Left lobe of liver (tissue), 2 donors: ENCODE measurements around the gene PCSK6. TPM values are rescaled to one million over a fixed set of nuclear protein-coding genes. Genes with fewer than 3 reads are reported as not detected.
"Not testable (repeated sequence)": the region's sequence is repeated elsewhere in the genome, so short reads cannot be mapped to it uniquely, and the experiment has no call there.

Source experiments
- ATAC-seq: fragments of 200-7000 bp; cut with Tn5 transposase; one replicate; pipeline ENCODE4 v1.9.1; 2020; ENCODE audit warnings: mild to moderate bottlenecking, moderate library complexity
- DNase-seq: peaks from one replicate; pipeline ENCODE4 v3.0.0-alpha.2; 2020; ENCODE audit warnings: low spot score
- total RNA-seq: library from RNA; stranded (reverse); gene quantifications from one replicate; pipeline ENCODE4 v1.2.1, GENCODE V29; 2021
- donor health status: DM: no; HTN: no; CAD: no; lungs with moderate emphysema.
- donor health status: DM: no; HTN: yes; CAD: no.

The PCSK6 gene
- total RNA-seq, 1 donor from 2014 or later: 180 TPM

GRCh38 chr15:101368086-101368780, 121.3 kb downstream of the PCSK6 start:
- ATAC-seq: peak; percentile 76
- peak; percentile 60 for DNase-seq

DNA sequence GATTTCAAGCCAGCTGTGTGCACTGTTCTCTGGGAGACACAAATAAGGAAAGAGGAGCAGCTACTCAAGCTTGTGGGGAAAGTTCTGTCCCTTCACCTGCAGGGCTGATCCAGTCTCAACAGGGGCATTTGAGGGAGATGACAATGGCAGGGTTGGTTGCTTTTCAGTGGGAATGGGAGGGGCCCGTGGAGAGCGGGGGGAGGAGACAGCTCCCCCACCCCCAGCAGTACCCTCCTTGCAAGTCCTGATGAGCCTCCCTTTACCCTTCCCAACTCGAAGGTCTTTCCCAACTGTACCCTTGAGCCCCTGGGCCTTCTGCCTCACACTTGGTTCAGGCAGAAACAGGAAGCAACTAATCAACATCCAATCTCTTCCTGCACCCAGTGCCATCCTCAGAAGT, 122.7 kb downstream of the PCSK6 start:
- peak; percentile 29 for DNase-seq
- ATAC-seq: no peak

GRCh38 chr15:101362986-101363566, 126.4 kb downstream of the PCSK6 start:
- ATAC-seq: no peak

DNA sequence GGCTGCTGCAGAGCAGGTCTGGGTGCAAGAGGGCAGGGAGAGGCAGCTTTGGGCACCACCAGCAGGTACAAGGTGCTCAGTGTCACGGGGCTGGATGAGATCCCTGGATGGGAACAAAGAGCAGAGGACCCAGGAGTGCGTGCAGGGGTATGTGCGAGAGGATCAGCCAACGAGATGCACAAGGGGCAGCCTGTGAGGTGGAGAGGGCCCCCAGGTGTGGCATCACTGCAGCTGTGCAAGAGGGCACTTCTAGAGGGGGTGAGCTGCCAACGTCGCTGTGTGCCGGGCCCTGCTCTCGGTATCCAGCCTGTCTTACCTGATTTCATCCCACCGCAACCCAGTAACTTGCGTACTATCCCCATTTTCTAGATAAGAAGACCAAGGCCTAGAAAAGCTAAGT, 127.1 kb downstream of the PCSK6 start:
- ATAC-seq (no peak), DNase-seq (peak; percentile 37)

More at GRCh38 chr15:101362986-101363566, 126.4 kb downstream of the PCSK6 start:
- DNase-seq: peak; percentile 28

GRCh38 chr15:101361418-101361817, 128.1 kb downstream of the PCSK6 start:
- peak; percentile 26 for DNase-seq
- no peak for ATAC-seq

DNA sequence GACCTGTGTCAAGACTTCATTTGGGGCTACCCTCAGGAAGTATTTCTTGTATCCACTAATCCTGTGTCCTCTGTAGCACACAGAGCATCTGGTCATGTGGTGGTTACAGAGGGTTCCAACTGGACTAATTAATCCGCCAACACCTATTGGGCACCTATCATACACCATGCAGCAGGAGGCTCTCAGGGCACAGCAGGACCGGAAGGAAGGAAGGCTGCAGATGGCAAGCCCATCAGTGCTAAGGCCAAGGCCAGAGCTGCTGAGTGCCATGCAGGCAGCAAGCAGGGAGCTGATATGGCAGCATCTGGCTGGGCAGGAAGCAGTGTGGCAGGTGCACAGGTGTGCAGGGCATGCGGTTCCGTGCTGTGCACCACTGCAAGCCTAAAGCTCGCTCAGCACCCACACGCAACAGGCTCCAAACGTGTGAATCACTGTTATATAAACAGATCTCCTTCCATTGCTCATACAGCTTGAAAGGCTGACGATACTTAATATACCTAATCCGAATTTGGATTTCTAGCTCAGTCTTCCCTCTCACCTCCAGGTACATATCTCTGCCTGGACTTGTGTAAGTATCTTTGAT, 130.1 kb downstream of the PCSK6 start:
- DNase-seq: peak; percentile 27

DNA sequence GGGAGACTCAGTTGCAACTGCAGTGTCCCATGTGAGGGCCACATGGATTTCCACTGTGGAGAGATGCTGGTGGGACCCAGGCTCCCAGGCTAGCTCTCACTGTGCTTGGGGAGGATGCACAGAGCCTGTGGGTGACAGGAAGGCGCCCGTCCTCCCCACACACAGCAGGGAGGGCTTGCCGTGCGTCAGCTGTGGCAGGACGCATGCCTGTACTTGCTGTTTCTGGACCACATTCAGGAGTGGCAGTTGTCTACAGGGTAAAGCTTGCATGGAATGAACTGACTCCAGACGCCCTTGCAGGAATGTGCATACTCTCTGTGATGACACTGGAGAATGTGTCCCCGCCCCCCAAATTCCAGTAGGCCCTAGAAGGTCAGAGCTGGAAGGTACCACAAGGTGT, 130.6 kb downstream of the PCSK6 start:
- DNase-seq: no peak
- no peak for ATAC-seq

More for the DNA sequence above, 130.1 kb downstream of the PCSK6 start:
- ATAC-seq: peak; percentile 9

DNA sequence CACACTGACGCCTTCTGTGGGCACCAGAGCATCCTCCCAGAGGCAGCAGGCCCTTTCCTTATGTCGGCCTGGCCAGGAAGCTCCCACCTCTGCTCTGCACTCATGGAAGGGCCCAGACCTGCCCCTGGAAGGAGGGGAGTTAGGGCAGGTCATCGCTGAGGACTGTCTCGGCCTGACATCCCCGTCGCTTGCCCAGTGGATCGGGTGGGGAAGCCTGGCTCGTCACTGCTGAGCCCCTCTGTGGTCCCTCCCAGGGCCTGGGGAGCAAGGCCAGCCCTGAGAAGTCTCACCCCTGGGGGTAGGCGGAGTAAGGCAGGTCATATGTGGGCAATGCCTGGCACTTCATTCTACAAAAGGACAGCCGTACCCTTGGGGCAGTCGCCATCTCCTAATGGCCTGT, 131.6 kb downstream of the PCSK6 start:
- peak; percentile 38 for DNase-seq
- ATAC-seq: peak; percentile 3

DNA sequence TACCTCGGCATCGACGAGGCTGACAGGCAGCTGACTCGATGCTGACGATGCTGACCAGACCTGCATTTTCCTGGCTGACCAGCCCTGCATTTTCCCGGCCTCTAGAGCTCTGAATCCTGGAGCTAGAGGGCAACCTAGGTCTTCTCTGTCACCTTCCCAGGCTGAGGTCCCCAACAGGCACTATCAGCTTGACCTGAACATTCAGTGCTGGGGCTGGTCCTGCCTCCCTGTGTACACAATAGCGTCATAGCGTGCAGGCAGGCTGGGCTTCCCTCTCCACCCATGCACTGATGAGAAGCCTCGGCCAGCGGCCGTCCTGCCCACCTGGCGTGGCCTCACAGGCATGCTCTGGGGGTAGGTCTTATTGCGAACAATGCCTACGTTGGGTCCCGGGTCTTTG, 132.2 kb downstream of the PCSK6 start:
- ATAC-seq: peak; percentile 59

GRCh38 chr15:101356512-101357172, 132.9 kb downstream of the PCSK6 start:
- ATAC-seq: not testable (repeated sequence)

More for the DNA sequence above, 132.2 kb downstream of the PCSK6 start:
- peak; percentile 46 for DNase-seq

GRCh38 chr15:101355678-101356464, 133.6 kb downstream of the PCSK6 start:
- peak; percentile 40 for DNase-seq
- ATAC-seq: no peak

More at GRCh38 chr15:101356512-101357172, 132.9 kb downstream of the PCSK6 start:
- not testable (repeated sequence) for DNase-seq

- DNase-seq: no peak
- no peak for ATAC-seq
Measured at GRCh38 chr15:101354891-101355623, 134.4 kb downstream of the PCSK6 start.

- ATAC-seq: no peak
Measured at GRCh38 chr15:101353240-101353639, 136.3 kb downstream of the PCSK6 start.

GRCh38 chr15:101351736-101352135, 137.8 kb downstream of the PCSK6 start:
- DNase-seq (no peak), ATAC-seq (no peak)

More at GRCh38 chr15:101353240-101353639, 136.3 kb downstream of the PCSK6 start:
- DNase-seq: peak; percentile 37

GRCh38 chr15:101349047-101349951, 140.2 kb downstream of the PCSK6 start:
- DNase-seq (peak; percentile 37), ATAC-seq (peak; percentile 38)

DNA sequence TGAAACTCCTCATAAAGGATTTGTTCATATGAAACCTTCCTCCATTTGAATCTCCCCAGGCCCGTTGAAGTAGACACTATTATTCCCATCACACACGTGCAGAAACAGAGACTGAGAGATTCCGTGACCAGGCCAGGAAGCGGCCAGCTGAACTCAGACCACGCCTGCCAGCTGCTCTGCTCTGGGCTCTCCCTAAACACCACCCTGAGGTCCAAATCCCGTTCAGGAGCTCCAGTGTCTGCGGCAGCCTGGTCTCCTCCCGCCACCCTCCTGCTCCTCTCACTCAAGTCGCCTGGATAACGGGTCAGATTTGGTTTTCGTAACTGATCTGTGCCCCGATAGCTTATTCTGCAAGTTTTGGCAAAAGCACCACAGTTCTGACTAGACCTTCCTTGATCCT, 140.9 kb downstream of the PCSK6 start:
- DNase-seq: no peak
- ATAC-seq: peak; percentile 13

DNA sequence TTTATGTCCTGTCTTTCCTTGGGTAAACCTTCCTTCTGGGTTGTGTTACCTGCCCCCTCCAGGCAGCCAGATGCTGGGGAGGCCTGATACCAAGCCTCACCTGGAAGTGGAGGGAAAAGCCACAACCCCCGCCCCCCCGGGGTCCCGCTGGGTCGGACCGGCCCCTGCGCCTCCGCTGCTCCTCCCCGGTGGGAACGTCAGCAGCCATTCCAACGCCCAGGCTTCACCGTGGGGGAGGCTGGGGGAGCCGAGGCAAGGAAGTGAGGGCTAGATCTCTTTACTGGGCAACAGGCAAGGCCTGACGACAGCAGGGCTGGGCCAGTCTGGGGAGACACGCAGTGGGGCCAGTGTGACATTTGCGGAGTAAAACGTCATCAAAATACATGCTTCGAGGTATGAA, 141.5 kb downstream of the PCSK6 start:
- peak; percentile 19 for ATAC-seq
- DNase-seq: peak; percentile 37

DNA sequence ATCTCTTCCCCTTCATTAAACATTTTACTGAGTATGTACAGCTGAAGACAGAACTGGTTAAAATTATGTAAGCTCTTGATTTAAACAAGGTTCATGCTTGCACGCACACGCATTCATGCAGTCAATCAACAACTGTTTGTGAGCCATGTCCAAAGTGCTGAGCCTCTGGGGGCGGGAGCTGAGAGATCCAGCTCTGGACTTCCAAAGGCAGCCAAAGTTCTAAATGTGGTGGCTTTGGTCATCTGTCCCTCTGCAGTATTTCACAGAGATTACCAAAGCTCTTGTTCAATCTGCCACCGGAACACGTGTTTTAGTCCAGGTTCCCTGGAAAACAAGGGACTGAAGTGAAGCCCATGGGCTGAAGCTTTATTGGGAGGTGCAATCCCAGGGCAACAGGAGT, 142.1 kb downstream of the PCSK6 start:
- ATAC-seq (peak; percentile 61), DNase-seq (no peak)

DNA sequence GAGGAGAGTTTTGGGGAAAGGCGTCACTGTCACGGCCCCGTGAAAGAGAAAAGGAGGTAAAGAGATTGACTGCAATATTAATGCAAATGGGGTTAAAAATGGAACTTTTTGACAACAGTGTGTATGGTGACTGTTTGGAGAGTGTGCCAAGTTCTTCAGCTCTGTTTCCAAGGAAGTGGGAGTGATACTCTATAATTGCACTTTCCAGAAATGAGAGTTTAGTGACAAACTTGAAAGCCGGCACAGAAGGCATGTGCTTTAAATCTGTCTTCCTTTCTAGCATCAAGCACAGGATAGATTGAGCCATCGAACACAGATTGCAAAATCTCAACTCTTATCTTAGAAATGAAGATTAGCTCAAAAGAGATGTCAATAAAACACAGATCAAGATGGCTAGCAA, 142.6 kb downstream of the PCSK6 start:
- DNase-seq (no peak), ATAC-seq (peak; percentile 16)
